GM20000 (cell line): ENCODE results near the gene MYPN.

Experiments
- DNase-seq: peaks from one replicate; pipeline ENCODE4 v3.0.0; 2012; ENCODE audit warnings: low spot score
- TF ChIP-seq, protein P1 (sequence below): IDR thresholded peaks from 2 replicates; pipeline ENCODE4 v1.5.1; 2012; ENCODE audit warnings: mild to moderate bottlenecking, control low read depth; ENCODE audit errors: extremely low read depth, missing control alignments

Gene MYPN

DNA sequence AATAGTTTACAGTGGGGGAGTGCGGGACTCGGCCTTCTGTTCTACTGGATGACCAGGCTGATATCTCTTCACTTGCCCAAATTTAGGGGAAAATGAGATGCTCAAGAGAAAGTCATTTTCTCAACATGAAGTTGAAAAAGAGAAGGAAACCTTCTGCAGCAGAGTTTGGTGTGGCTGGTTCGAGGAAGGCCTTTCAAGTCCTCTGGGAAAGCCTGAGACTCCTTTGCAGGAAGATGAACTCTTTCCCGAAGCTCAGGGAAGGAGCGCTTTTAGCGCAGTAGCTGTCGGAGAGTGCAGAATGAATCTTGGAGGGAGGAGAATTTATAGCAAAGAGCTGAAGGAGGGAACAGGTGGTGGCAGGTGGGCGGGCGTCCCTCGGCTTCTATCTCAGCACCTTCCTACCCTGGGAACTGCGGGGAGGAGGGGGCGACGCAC is 122.5 kb downstream of the MYPN start, which contains the start of gene ATOH7:
ATOH7 (minus strand) TSS at position 297 of the 435 bp plus-strand sequence. CDS start 436 bp downstream, outside the sequence.
- no peak for DNase-seq
- TF ChIP-seq, protein P1, sequence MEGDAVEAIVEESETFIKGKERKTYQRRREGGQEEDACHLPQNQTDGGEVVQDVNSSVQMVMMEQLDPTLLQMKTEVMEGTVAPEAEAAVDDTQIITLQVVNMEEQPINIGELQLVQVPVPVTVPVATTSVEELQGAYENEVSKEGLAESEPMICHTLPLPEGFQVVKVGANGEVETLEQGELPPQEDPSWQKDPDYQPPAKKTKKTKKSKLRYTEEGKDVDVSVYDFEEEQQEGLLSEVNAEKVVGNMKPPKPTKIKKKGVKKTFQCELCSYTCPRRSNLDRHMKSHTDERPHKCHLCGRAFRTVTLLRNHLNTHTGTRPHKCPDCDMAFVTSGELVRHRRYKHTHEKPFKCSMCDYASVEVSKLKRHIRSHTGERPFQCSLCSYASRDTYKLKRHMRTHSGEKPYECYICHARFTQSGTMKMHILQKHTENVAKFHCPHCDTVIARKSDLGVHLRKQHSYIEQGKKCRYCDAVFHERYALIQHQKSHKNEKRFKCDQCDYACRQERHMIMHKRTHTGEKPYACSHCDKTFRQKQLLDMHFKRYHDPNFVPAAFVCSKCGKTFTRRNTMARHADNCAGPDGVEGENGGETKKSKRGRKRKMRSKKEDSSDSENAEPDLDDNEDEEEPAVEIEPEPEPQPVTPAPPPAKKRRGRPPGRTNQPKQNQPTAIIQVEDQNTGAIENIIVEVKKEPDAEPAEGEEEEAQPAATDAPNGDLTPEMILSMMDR: no peak

DNA sequence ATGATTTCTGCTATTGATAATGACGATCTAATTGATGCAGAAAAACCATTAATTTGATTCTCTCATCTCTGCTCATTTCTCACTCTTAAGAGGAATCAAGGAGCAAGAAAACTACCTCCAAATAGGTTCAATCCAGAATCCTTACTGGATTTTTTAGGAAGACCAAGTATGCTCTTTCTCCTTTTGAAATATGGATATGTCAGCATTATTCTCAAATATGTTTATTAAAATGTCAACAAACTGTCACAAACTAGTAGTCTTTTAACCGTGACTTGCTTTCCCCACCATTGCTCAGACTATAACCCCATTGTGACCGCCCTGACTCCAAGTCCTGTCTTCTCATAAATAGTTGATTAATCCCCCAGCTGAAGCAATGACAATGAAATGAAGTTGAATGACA is 123.8 kb downstream of the MYPN start:
- no peak for DNase-seq
- TF ChIP-seq, protein P1: no peak

DNA sequence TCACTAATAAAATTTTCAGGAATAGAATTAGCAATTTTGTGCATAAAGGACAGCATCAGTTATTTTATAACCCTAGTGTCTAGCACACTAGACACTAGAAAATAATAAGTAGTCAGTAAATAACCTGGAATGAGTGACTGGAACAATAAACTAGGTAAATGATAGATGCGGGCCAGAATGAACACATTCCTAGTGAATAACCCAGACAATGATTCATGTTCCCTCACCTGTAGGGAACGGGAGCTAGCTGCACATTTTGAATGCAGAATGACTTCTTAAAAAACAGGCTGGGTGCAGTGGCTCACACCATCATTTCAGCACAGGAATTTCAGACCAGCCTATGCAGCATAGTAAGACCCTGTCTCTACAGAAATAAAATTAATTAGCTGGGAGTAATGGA is 125.8 kb downstream of the MYPN start:
- no peak for DNase-seq
- TF ChIP-seq, protein P1: no peak

DNA sequence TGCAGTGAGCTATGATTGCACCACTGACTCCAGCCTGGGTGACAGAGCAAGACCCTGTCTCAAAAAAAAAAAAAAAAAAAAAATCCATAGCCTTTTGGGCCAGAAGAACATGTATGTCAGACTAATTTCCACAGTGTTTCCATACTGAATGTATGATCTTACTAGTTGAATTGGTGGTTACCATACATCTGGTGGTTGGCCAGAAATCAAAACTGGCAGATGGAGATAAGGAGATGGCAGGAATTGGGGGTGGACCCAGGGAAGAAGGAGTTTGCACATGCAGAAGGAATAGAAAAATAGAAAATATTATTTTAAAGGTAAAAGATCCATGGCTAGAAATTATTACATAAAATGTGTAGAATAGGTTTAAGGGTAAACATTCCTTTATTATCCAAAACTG is 126.3 kb downstream of the MYPN start:
- DNase-seq: no peak
- TF ChIP-seq, protein P1: no peak

DNA sequence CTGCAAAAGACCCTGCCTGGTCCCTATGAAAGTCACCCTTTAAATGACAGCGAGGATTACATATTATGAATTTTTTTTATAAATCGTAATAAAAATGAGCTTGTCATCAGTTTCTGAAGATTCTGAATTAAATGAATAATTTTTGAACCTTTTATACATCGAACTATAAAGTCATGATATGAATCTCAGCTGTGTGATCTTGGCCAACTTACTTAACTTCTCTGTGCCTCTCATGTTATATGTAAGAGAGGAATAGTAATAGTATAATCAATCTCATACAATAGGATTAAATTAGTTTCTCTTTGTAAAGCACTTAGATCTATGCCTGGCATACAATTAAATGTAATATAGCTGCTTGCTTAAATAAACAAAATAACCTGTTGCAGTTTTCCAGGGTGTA is 127.9 kb downstream of the MYPN start:
- no peak for DNase-seq
- TF ChIP-seq, protein P1: no peak

DNA sequence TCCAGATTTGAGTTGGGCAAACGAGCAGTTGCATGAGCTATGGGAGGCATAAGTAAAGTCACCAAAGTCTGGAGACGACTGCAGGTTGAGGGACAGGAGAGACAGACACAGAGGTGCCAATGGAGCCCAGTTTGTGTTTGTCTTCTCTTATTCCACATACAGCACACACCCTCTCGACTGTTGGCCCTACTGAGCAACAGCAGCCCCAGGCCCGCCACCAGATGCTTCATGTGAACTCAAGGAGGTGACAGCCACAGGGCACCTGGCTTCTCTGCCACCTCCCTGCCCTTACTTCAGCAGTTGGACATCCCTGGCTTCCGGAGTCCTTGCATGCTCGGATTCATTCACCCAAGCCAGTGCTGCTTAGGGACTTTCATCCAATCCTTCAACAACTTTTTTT is 129.1 kb downstream of the MYPN start:
- TF ChIP-seq, protein P1: no peak
- DNase-seq: no peak

DNA sequence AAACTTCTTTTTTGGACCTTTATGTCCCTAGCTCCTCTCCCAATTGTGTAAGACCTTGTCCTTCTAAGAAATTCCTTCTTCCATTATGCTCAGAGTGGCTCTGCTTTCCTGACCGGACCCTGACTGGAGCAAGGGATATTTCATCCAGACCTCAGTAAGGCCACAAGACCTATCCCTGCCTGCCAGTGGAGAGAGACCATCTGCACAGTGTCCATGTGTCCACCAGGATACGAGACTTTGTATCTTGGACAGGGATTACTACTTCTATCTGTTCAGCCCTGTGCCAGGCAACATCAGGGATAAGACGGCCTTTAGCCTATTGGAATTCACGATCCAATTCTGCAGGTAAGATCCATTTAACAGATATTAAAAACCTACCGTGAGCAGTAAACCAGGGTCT is 129.8 kb downstream of the MYPN start:
- TF ChIP-seq, protein P1: no peak
- no peak for DNase-seq
